ENCODE results near the gene RAB18. TPM values are rescaled to one million over a fixed set of nuclear protein-coding genes. Genes with fewer than 3 reads are reported as not detected.
A peak's percentile ranks its signal among the peaks of the same experiment; 100 is the strongest.

The RAB18 gene
- total RNA-seq, 2 experiments from 2014 or later: 60.3 to 65.6 TPM

GRCh38 chr10:27534161-27534700 lies 30.1 kb downstream of the RAB18 start:
- ChIA-PET CTCF (no interaction called here), POLR2A (no interaction called here)
- H3K4me3 Mint-ChIP-seq: no peak overlapping the region
- no peaks in the 10 kb centered on the region for H3K27me3 Mint-ChIP-seq (ENCODE audit: low read depth)
- H3K9me3 Mint-ChIP-seq (ENCODE audit: insufficient read depth): no peaks in the 10 kb centered on the region
- ATAC-seq (no peak), DNase-seq (no peak)
- H3K27ac Mint-ChIP-seq: no peak overlapping the region
- peaks cover 22% of the 10 kb centered on the region for H3K4me1 Mint-ChIP-seq (ENCODE audit: low read depth)
- peaks cover 29% of the 10 kb centered on the region for H3K36me3 Mint-ChIP-seq (ENCODE audit: low read depth)

DNA sequence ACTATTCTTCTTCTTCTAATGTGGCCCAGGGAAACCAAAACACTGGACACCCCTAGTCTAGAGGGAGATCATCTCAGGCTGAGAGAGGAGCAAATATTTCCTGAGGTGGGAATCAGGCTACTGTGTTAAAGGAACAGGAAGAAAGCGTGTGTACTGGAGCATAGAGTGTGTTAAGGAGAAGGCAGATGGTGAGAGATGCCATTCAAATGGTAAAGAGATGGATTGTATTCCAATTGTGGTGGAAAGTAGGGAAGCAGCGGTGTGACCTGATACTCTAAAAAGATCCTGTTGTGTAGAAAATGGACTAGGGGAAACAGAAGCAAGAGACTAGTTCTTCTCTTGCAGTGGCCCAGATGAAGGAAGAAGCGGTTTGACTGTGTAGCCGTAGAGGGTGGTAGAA lies 31.2 kb downstream of the RAB18 start:
- Mint-ChIP-seq H3K9me3 (ENCODE audit: insufficient read depth) (no peaks in the 10 kb centered on the region), H3K27ac (no peak overlapping the region), H3K36me3 (ENCODE audit: low read depth) (peaks cover 27% of the 10 kb centered on the region), H3K4me1 (ENCODE audit: low read depth) (peaks cover 14% of the 10 kb centered on the region), H3K4me3 (no peak overlapping the region), H3K27me3 (ENCODE audit: low read depth) (no peaks in the 10 kb centered on the region)
- ChIA-PET POLR2A (no interaction called here), CTCF (interaction anchor here (0.6 kb wide), 1 partner anchor 241 kb away, joined by 3 read pairs; no protein-coding TSS in a partner anchor)
- no peak for ATAC-seq
- DNase-seq: no peak

DNA sequence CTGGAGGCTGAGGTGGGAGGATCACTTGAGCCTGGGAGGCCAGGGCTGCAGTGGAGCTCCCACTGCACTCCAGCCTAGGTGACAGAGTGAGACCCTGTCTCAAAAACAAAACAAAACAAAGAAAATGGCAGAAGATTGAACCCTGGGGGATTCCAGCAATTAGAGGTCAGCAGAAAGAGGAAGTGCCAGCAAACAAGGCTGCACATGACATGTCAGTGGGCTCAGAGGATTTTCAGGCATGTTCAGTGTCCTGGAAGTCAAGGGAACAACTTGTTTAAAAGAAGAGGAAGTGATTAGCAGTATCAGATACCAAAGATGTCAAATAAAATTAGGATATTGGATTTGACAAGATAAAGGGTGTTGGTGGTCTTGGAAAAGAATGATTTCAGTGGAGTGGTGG lies 32.3 kb downstream of the RAB18 start:
- ChIA-PET CTCF (interaction anchor here (2.0 kb wide), 1 partner anchor 12 kb away, joined by 4 read pairs; no protein-coding TSS in a partner anchor), POLR2A (no interaction called here)
- ATAC-seq: no peak
- no peak for DNase-seq
- peaks cover 10% of the 10 kb centered on the region for H3K4me1 Mint-ChIP-seq (ENCODE audit: low read depth)
- H3K36me3 Mint-ChIP-seq (ENCODE audit: low read depth): peaks cover 22% of the 10 kb centered on the region
- no peak overlapping the region for H3K4me3 Mint-ChIP-seq
- H3K9me3 Mint-ChIP-seq (ENCODE audit: insufficient read depth): no peaks in the 10 kb centered on the region
- no peak overlapping the region for H3K27ac Mint-ChIP-seq
- no peaks in the 10 kb centered on the region for H3K27me3 Mint-ChIP-seq (ENCODE audit: low read depth)

DNA sequence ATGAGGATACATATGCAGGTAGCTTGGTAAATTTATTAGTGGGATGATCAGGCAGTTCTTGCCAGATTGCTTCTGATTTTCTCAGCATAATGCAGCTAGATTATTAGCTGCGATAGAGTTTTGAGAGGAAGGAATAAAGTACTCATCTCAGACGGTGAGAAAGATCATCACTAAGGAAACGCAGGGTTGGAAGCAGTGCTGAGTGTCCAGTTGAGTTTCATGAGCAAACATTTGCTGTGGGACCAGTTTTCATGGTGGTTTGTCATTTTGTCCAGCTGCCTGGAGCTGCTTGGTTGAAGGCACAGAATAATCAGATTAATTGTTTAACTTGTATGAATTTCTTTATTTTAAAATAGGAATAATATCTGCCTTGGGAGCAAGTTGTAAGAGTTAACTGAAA lies 33.1 kb downstream of the RAB18 start:
- H3K27ac Mint-ChIP-seq: no peak overlapping the region
- H3K4me1 Mint-ChIP-seq (ENCODE audit: low read depth): peaks cover 13% of the 10 kb centered on the region
- CTCF ChIA-PET: interaction anchor here (2.0 kb wide), 1 partner anchor 12 kb away, joined by 4 read pairs; no protein-coding TSS in a partner anchor
- POLR2A ChIA-PET: interaction anchor here (0.7 kb wide), 1 partner anchor 80 kb away, joined by 3 read pairs; no protein-coding TSS in a partner anchor
- H3K9me3 Mint-ChIP-seq (ENCODE audit: insufficient read depth): no peaks in the 10 kb centered on the region
- no peak overlapping the region for H3K4me3 Mint-ChIP-seq
- peaks cover 21% of the 10 kb centered on the region for H3K36me3 Mint-ChIP-seq (ENCODE audit: low read depth)
- ATAC-seq: no peak
- H3K27me3 Mint-ChIP-seq (ENCODE audit: low read depth): no peaks in the 10 kb centered on the region
- no peak for DNase-seq

GRCh38 chr10:27537787-27538186 lies 33.7 kb downstream of the RAB18 start:
- ChIA-PET CTCF (interaction anchor here (2.0 kb wide), 1 partner anchor 11 kb away, joined by 4 read pairs; no protein-coding TSS in a partner anchor), POLR2A (no interaction called here)
- no peaks in the 10 kb centered on the region for H3K27me3 Mint-ChIP-seq (ENCODE audit: low read depth)
- no peaks in the 10 kb centered on the region for H3K9me3 Mint-ChIP-seq (ENCODE audit: insufficient read depth)
- DNase-seq (no peak), ATAC-seq (no peak)
- H3K36me3 Mint-ChIP-seq (ENCODE audit: low read depth): peaks cover 24% of the 10 kb centered on the region
- no peak overlapping the region for H3K27ac Mint-ChIP-seq
- peaks cover 18% of the 10 kb centered on the region for H3K4me1 Mint-ChIP-seq (ENCODE audit: low read depth)
- no peak overlapping the region for H3K4me3 Mint-ChIP-seq

DNA sequence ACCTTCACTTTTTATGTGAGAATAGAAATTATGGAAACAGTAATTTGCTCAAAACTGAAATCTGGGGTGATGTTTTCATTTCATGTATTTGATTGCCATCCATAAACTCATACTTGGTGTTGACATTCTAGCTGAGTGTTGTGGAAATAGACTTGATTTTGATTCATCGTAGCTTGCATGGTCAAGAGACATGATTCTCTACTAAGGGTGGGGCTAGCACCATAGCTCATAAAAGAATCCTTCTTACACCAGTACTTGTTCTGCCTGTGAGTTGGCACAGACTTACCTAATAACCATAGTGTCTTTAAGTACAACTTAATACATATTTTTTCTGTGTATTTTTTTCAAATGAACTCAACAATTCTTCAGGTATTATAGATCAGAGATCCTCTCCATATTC lies 36.6 kb downstream of the RAB18 start:
- Mint-ChIP-seq H3K27me3 (ENCODE audit: low read depth) (no peaks in the 10 kb centered on the region), H3K9me3 (ENCODE audit: insufficient read depth) (no peaks in the 10 kb centered on the region), H3K27ac (no peak overlapping the region), H3K4me3 (no peak overlapping the region), H3K4me1 (ENCODE audit: low read depth) (peaks cover 23% of the 10 kb centered on the region), H3K36me3 (ENCODE audit: low read depth) (peaks cover 30% of the 10 kb centered on the region)
- no peak for ATAC-seq
- CTCF ChIA-PET: interaction anchor here (0.6 to 1.8 kb wide), 4 partner anchors 36 to 637 kb away, joined by 3 to 4 read pairs (median 4); partner anchors contain the start of gene RAB18
- POLR2A ChIA-PET: interaction anchor here (0.6 to 1.2 kb wide), 3 partner anchors 36 to 303 kb away, joined by 3 to 4 read pairs (median 4); partner anchors contain the start of gene RAB18
- DNase-seq: no peak

DNA sequence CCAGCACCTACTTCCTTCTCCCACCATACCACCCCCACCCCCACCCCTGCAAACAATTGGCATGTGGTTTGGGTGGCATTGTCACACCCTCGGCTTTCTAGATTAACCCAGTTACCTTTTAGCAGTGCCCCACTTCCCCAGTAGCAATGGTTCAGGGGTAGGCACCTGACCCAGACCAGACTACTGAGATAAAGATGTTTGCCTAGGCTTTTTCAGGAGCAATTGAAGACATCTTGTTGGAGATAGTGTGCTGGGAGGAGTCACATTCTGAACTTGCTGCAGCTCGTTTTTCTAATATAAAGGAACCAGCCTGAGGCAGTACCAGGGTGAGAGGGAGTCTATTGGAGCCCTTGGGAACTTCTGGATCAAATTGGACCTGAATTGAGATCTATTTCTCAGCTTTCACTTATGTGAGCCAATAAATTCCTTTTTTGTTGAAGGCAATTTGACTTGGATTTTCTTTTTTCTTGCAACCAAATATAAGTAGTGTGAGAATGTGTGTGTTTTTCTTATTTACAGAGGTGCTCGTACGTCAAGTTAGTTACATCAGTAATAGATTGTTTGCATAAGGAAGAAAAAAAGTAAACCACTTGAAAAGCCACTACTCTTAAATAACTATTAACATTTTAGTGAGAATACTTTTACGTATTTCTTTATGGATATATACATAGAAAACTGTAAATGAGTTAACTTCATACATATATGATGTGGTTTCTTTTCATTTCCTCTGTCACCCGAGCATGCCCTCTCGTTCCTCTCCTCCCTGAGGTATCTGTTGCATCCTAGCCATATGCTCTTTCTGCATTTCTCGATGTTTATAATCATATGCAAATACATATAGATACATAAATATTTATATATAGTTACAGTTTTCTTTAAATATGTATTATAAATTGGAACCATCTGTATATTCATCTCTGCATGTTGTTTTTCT lies 38.0 kb downstream of the RAB18 start:
- peaks cover 30% of the 10 kb centered on the region for H3K36me3 Mint-ChIP-seq (ENCODE audit: low read depth)
- DNase-seq (peak; percentile 32), ATAC-seq (peak; percentile 67)
- no peaks in the 10 kb centered on the region for H3K9me3 Mint-ChIP-seq (ENCODE audit: insufficient read depth)
- H3K27me3 Mint-ChIP-seq (ENCODE audit: low read depth): no peaks in the 10 kb centered on the region
- peaks cover 23% of the 10 kb centered on the region for H3K4me1 Mint-ChIP-seq (ENCODE audit: low read depth)
- CTCF ChIA-PET: interaction anchor here (1.2 to 1.8 kb wide), 2 partner anchors 38 to 96 kb away, joined by 3 to 4 read pairs; partner anchors contain the start of gene RAB18
- H3K4me3 Mint-ChIP-seq: no peak overlapping the region
- POLR2A ChIA-PET: interaction anchor here (1.2 kb wide), 1 partner anchor 38 kb away, joined by 4 read pairs; the partner anchor contains the start of gene RAB18
- H3K27ac Mint-ChIP-seq: peak overlapping the region; percentile 15

GRCh38 chr10:27542812-27543211 lies 38.7 kb downstream of the RAB18 start:
- Mint-ChIP-seq H3K36me3 (ENCODE audit: low read depth) (peaks cover 27% of the 10 kb centered on the region), H3K27ac (peak overlapping the region; percentile 27), H3K4me1 (ENCODE audit: low read depth) (peaks cover 23% of the 10 kb centered on the region), H3K4me3 (no peak overlapping the region), H3K9me3 (ENCODE audit: insufficient read depth) (no peaks in the 10 kb centered on the region), H3K27me3 (ENCODE audit: low read depth) (no peaks in the 10 kb centered on the region)
- ChIA-PET POLR2A (no interaction called here), CTCF (no interaction called here)
- ATAC-seq: no peak
- no peak for DNase-seq

DNA sequence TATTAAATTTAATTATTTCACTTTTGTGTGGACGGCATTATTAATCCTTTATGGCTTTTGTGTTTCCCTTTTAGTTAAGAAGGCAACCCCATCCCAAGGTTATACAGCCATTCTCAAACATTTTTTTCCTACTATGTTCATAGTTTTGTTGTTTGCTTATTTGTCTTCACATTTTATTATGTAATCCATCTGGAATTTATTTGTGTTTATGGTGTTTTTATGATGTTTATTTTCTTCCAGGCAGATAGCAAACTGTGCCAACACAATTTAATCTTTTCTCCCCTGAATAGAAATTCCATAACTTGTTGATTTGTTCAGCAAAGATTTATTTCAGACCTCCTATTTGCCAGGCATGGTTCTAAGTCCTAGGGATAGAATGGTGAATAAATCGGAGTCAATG lies 42.9 kb downstream of the RAB18 start:
- POLR2A ChIA-PET: no interaction called here
- Mint-ChIP-seq H3K27ac (no peak overlapping the region), H3K27me3 (ENCODE audit: low read depth) (no peaks in the 10 kb centered on the region), H3K36me3 (ENCODE audit: low read depth) (peaks cover 9% of the 10 kb centered on the region), H3K9me3 (ENCODE audit: insufficient read depth) (no peaks in the 10 kb centered on the region), H3K4me3 (no peak overlapping the region), H3K4me1 (ENCODE audit: low read depth) (peaks cover 12% of the 10 kb centered on the region)
- DNase-seq (no peak), ATAC-seq (no peak)
- CTCF ChIA-PET: no interaction called here

DNA sequence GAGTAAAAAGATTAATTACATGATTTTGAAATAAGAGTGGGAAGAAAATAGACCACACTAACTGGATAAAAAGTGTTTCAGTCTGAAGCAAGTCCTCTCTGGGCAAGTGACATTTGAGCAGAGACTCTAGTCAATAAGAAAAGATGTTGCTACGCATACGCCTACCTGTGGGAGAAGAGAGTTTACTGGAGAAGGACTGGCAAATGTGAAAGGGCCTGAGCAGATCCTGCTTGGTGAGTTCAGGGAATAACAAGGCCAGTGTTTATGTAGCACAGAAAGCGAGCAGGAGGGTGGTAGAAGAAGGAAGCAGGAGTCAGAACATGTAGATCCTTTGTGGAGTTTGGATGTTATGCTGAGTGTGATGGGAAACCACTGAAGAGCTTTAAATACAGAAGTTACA lies 43.4 kb downstream of the RAB18 start:
- POLR2A ChIA-PET: no interaction called here

GRCh38 chr10:27550823-27551222 lies 46.7 kb downstream of the RAB18 start:
- Mint-ChIP-seq H3K27me3 (ENCODE audit: low read depth) (no peaks in the 10 kb centered on the region), H3K27ac (no peak overlapping the region), H3K4me1 (ENCODE audit: low read depth) (no peaks in the 10 kb centered on the region), H3K36me3 (ENCODE audit: low read depth) (no peaks in the 10 kb centered on the region), H3K4me3 (no peak overlapping the region), H3K9me3 (ENCODE audit: insufficient read depth) (no peaks in the 10 kb centered on the region)
- ChIA-PET POLR2A (no interaction called here), CTCF (no interaction called here)
- DNase-seq (no peak), ATAC-seq (no peak)

More for the DNA sequence above, 43.4 kb downstream of the RAB18 start:
- ATAC-seq (no peak), DNase-seq (no peak)
- peaks cover 8% of the 10 kb centered on the region for H3K4me1 Mint-ChIP-seq (ENCODE audit: low read depth)
- H3K9me3 Mint-ChIP-seq (ENCODE audit: insufficient read depth): no peaks in the 10 kb centered on the region
- H3K27me3 Mint-ChIP-seq (ENCODE audit: low read depth): no peaks in the 10 kb centered on the region
- no peak overlapping the region for H3K27ac Mint-ChIP-seq
- peaks cover 8% of the 10 kb centered on the region for H3K36me3 Mint-ChIP-seq (ENCODE audit: low read depth)
- H3K4me3 Mint-ChIP-seq: no peak overlapping the region
- CTCF ChIA-PET: no interaction called here

- ATAC-seq (peak; percentile 68), DNase-seq (peak; percentile 50)
- Mint-ChIP-seq H3K4me1 (ENCODE audit: low read depth) (peaks cover 2% of the 10 kb centered on the region), H3K4me3 (no peak overlapping the region), H3K27me3 (ENCODE audit: low read depth) (peaks cover 2% of the 10 kb centered on the region), H3K9me3 (ENCODE audit: insufficient read depth) (no peaks in the 10 kb centered on the region), H3K36me3 (ENCODE audit: low read depth) (no peaks in the 10 kb centered on the region), H3K27ac (no peak overlapping the region)
- ChIA-PET CTCF (interaction anchor here (0.7 to 2.9 kb wide), 4 partner anchors 99 to 596 kb away, joined by 3 to 8 read pairs (median 6); no protein-coding TSS in a partner anchor), POLR2A (no interaction called here)
These were observed 54.5 kb downstream of the RAB18 start for GRCh38 chr10:27558612-27559020.

All from activated CD8-positive, alpha-beta T cell treated with anti-CD3 and anti-CD28 coated beads, Interleukin-2, amount 10 ng/mL, durations not matched to agents 7 days and 5 days (primary cell).